Suprapubic skin (tissue), 3 donors: ENCODE data around the gene LRRTM1.

Source experiments
- CTCF ChIP-seq, 2 donors: fragments of 200-600 bp in 1 of 2; fragments of 450-650 bp in 1 of 2; sonication (generic) in 1 of 2; IDR thresholded peaks; one replicate each; pipeline ENCODE4 v1.5.1; 2016 to 2019; ENCODE audit warnings: antibody characterized with exemption in 2 of 2, mild to moderate bottlenecking in 1 of 2, moderate library complexity in 1 of 2
- EP300 ChIP-seq: sonication (generic); formaldehyde crosslinking; IDR thresholded peaks from one replicate; pipeline ENCODE4 v1.6.1; 2017; ENCODE audit warnings: antibody characterized with exemption

- TF ChIP-seq EP300 (no peak), CTCF (IDR thresholded peaks at IDR 0.05) (no peak)
These were observed 34.7 kb downstream of the LRRTM1 start for GRCh38 chr2:80269806-80270205.
